Kidney epithelial cell (primary cell): ENCODE data around the gene VPS33A. TPM values are rescaled to one million over a fixed set of nuclear protein-coding genes. Genes with fewer than 3 reads are reported as not detected.
A peak's percentile ranks its signal among the peaks of the same experiment; 100 is the strongest.
"Not testable (repeated sequence)": the region's sequence is repeated elsewhere in the genome, so short reads cannot be mapped to it uniquely, and the experiment has no call there.

Experiments
- DNase-seq: peaks from one replicate; pipeline ENCODE4 v3.0.0-alpha.2; 2010; ENCODE audit warnings: low read depth
- H3K27me3 ChIP-seq: 2 replicates; pipeline ENCODE4 v1.6.0; 2011; ENCODE audit warnings: low read length; ENCODE audit not compliant: control insufficient read depth, insufficient read depth
- H3K36me3 ChIP-seq: 2 replicates; pipeline ENCODE4 v1.5.1; 2011; ENCODE audit warnings: low read length; ENCODE audit not compliant: control insufficient read depth, insufficient read depth
- H3K4me3 ChIP-seq: 2 replicates; pipeline ENCODE4 v1.5.1; 2011; ENCODE audit warnings: low read depth, mild to moderate bottlenecking, control low read depth, low read length
- CTCF ChIP-seq: IDR thresholded peaks from 2 replicates; pipeline ENCODE4 v1.5.1; 2011; ENCODE audit warnings: mild to moderate bottlenecking, moderate library complexity, low read length, control low read depth, inconsistent platforms; ENCODE audit not compliant: insufficient read depth, poor library complexity, severe bottlenecking
- total RNA-seq: library from RNA; depleted of rRNA; stranded (reverse); fragments of >200 nt; gene quantifications from 2 replicates; pipeline ENCODE4 v1.2.3, GENCODE V29; 2015

Gene VPS33A
- total RNA-seq, 1 donor from 2014 or later = 26.3 TPM

GRCh38 chr12:122205053-122205925, 61.0 kb downstream of the VPS33A start:
- H3K4me3 ChIP-seq = no peak overlapping the region
- peaks cover 27% of the 10 kb centered on the region for H3K27me3 ChIP-seq
- no peak for TF ChIP-seq CTCF
- no peak for DNase-seq
- H3K36me3 ChIP-seq = no peaks in the 10 kb centered on the region

- no peak for TF ChIP-seq CTCF
- H3K27me3 ChIP-seq = peaks cover 27% of the 10 kb centered on the region
These were observed 61.9 kb downstream of the VPS33A start for GRCh38 chr12:122204167-122205052.

GRCh38 chr12:122203301-122204166, 62.8 kb downstream of the VPS33A start, which contains the start of gene B3GNT4:
Gene B3GNT4 (plus strand): TSS chr12:122203709. CDS start chr12:122204619, 910 bp downstream.
- Histone ChIP-seq H3K4me3 (peak within 1 kb of the TSS; percentile 21), H3K36me3 (no peaks in the 10 kb centered on the region), H3K27me3 (peaks cover 27% of the 10 kb centered on the region)
- no peak for TF ChIP-seq CTCF
- DNase-seq = no peak

More at GRCh38 chr12:122204167-122205052, 61.9 kb downstream of the VPS33A start:
- peak overlapping the region; percentile 21 for H3K4me3 ChIP-seq
- H3K36me3 ChIP-seq = no peaks in the 10 kb centered on the region
- no peak for DNase-seq

GRCh38 chr12:122202811-122203210, 63.5 kb downstream of the VPS33A start:
- Histone ChIP-seq H3K27me3 (peaks cover 27% of the 10 kb centered on the region), H3K4me3 (peak overlapping the region; percentile 21)
- DNase-seq, H3K36me3 ChIP-seq: not testable (repeated sequence)

GRCh38 chr12:122202017-122202416, 64.3 kb downstream of the VPS33A start:
- peaks cover 27% of the 10 kb centered on the region for H3K27me3 ChIP-seq
- no peak for DNase-seq
- no peak overlapping the region for H3K4me3 ChIP-seq
- H3K36me3 ChIP-seq = no peaks in the 10 kb centered on the region
- no peak for TF ChIP-seq CTCF

- no peak overlapping the region for H3K4me3 ChIP-seq
- no peaks in the 10 kb centered on the region for H3K36me3 ChIP-seq
- DNase-seq = no peak
- no peak for TF ChIP-seq CTCF
- H3K27me3 ChIP-seq = peaks cover 27% of the 10 kb centered on the region
These were observed 64.9 kb downstream of the VPS33A start for GRCh38 chr12:122201381-122201780.
